HL-60 (cell line): ENCODE measurements around the gene ATG16L1.

ENCODE experiments used
- SPI1 ChIP-seq: IDR thresholded peaks from 2 replicates; pipeline ENCODE4 v1.6.1; 2012; ENCODE audit warnings: low read depth, mild to moderate bottlenecking, borderline replicate concordance
- TF ChIP-seq, protein P1 (sequence below): IDR thresholded peaks from one replicate; pipeline ENCODE4 v1.5.1; 2011; ENCODE audit warnings: low read length, control low read depth, inconsistent platforms; ENCODE audit not compliant: insufficient read depth
- TF ChIP-seq, protein P2 (sequence below): IDR thresholded peaks from 2 replicates; pipeline ENCODE4 v1.6.1; 2012; ENCODE audit warnings: low read depth; ENCODE audit not compliant: insufficient replicate concordance

DNA sequence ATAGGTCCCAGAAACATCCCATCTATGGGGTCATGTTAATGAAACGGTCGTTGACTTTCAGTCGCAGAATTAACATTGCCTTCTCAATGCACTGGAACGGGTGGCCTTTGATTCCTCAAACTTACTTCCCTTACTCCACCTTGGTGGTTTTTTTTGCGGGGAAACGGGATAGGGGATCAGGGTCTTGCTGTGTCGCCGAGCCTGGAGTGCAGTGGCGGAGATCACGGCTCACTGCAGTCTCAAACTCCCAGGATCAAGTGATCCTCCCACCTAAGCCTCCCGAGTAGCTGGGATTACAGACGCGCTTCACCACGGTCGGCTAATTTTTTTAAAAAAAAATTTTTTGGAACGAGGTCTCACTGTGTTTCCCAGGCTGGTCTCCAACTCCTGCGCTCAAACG, 754 bp downstream of the ATG16L1 start:
- TF ChIP-seq, protein P1, sequence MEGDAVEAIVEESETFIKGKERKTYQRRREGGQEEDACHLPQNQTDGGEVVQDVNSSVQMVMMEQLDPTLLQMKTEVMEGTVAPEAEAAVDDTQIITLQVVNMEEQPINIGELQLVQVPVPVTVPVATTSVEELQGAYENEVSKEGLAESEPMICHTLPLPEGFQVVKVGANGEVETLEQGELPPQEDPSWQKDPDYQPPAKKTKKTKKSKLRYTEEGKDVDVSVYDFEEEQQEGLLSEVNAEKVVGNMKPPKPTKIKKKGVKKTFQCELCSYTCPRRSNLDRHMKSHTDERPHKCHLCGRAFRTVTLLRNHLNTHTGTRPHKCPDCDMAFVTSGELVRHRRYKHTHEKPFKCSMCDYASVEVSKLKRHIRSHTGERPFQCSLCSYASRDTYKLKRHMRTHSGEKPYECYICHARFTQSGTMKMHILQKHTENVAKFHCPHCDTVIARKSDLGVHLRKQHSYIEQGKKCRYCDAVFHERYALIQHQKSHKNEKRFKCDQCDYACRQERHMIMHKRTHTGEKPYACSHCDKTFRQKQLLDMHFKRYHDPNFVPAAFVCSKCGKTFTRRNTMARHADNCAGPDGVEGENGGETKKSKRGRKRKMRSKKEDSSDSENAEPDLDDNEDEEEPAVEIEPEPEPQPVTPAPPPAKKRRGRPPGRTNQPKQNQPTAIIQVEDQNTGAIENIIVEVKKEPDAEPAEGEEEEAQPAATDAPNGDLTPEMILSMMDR: no peak
- TF ChIP-seq, protein P2, sequence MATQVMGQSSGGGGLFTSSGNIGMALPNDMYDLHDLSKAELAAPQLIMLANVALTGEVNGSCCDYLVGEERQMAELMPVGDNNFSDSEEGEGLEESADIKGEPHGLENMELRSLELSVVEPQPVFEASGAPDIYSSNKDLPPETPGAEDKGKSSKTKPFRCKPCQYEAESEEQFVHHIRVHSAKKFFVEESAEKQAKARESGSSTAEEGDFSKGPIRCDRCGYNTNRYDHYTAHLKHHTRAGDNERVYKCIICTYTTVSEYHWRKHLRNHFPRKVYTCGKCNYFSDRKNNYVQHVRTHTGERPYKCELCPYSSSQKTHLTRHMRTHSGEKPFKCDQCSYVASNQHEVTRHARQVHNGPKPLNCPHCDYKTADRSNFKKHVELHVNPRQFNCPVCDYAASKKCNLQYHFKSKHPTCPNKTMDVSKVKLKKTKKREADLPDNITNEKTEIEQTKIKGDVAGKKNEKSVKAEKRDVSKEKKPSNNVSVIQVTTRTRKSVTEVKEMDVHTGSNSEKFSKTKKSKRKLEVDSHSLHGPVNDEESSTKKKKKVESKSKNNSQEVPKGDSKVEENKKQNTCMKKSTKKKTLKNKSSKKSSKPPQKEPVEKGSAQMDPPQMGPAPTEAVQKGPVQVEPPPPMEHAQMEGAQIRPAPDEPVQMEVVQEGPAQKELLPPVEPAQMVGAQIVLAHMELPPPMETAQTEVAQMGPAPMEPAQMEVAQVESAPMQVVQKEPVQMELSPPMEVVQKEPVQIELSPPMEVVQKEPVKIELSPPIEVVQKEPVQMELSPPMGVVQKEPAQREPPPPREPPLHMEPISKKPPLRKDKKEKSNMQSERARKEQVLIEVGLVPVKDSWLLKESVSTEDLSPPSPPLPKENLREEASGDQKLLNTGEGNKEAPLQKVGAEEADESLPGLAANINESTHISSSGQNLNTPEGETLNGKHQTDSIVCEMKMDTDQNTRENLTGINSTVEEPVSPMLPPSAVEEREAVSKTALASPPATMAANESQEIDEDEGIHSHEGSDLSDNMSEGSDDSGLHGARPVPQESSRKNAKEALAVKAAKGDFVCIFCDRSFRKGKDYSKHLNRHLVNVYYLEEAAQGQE: no peak
- no peak for TF ChIP-seq SPI1
